Renal pelvis (tissue), 12 donors: Measurements from ENCODE around the gene FAM53C. TPM values are rescaled to one million over a fixed set of nuclear protein-coding genes. Genes with fewer than 3 reads are reported as not detected.
"Not testable (repeated sequence)": the region's sequence is repeated elsewhere in the genome, so short reads cannot be mapped to it uniquely, and the experiment has no call there.

Experiments used
- DNase-seq: peaks from one replicate; pipeline ENCODE4 v3.0.0-alpha.2; 2013
- long read RNA-seq, 16 experiments: transcript quantifications; one replicate each; lab custom pipeline, GENCODE V29; 2026
- polyA plus RNA-seq, 3 donors: library from polyadenylated mRNA; unstranded; fragments of 120-200 nt; gene quantifications; one replicate each; pipeline ENCODE4 v1.2.1, GENCODE V29; 2013; ENCODE audit not compliant: insufficient read length in 3 of 3

The FAM53C gene
- polyA plus RNA-seq = 10 to 100 TPM; 31.6 to 39.7 (median 35.3) TPM
- long read RNA-seq, donor 1, full-length matches to known transcripts = 2 of 2 reads
- long read RNA-seq, donor 1, partial matches to known transcripts = 0 of 2 reads
- long read RNA-seq, donor 1, other reads (novel, unspliced or antisense) = 0 of 2 reads
- long read RNA-seq, donor 2, full-length matches to known transcripts = 5 of 5 reads
- long read RNA-seq, donor 2, partial matches to known transcripts = 0 of 5 reads
- long read RNA-seq, donor 2, other reads (novel, unspliced or antisense) = 0 of 5 reads
- long read RNA-seq, donor 3, full-length matches to known transcripts = 3 of 3 reads
- long read RNA-seq, donor 3, partial matches to known transcripts = 0 of 3 reads
- long read RNA-seq, donor 3, other reads (novel, unspliced or antisense) = 0 of 3 reads
- long read RNA-seq, donor 4, full-length matches to known transcripts = 4 of 4 reads
- long read RNA-seq, donor 4, partial matches to known transcripts = 0 of 4 reads
- long read RNA-seq, donor 4, other reads (novel, unspliced or antisense) = 0 of 4 reads
- long read RNA-seq, donor 5, full-length matches to known transcripts = 2 of 2 reads
- long read RNA-seq, donor 5, partial matches to known transcripts = 0 of 2 reads
- long read RNA-seq, donor 5, other reads (novel, unspliced or antisense) = 0 of 2 reads
- long read RNA-seq, donor 6, full-length matches to known transcripts = 3 of 3 reads
- long read RNA-seq, donor 6, partial matches to known transcripts = 0 of 3 reads
- long read RNA-seq, donor 6, other reads (novel, unspliced or antisense) = 0 of 3 reads
- long read RNA-seq, donor 7, full-length matches to known transcripts = 4 of 17 reads
- long read RNA-seq, donor 7, partial matches to known transcripts = 13 of 17 reads
- long read RNA-seq, donor 7, other reads (novel, unspliced or antisense) = 0 of 17 reads
- long read RNA-seq, donor 8, full-length matches to known transcripts = 4 of 4 reads
- long read RNA-seq, donor 8, partial matches to known transcripts = 0 of 4 reads
- long read RNA-seq, donor 8, other reads (novel, unspliced or antisense) = 0 of 4 reads
- long read RNA-seq, donor 9, full-length matches to known transcripts = 7 of 14 reads
- long read RNA-seq, donor 9, partial matches to known transcripts = 7 of 14 reads
- long read RNA-seq, donor 9, other reads (novel, unspliced or antisense) = 0 of 14 reads
- long read RNA-seq, donor 10, full-length matches to known transcripts = 2 of 7 reads
- long read RNA-seq, donor 10, partial matches to known transcripts = 5 of 7 reads
- long read RNA-seq, donor 10, other reads (novel, unspliced or antisense) = 0 of 7 reads
- long read RNA-seq, donor 11, full-length matches to known transcripts = 4 of 4 reads
- long read RNA-seq, donor 11, partial matches to known transcripts = 0 of 4 reads
- long read RNA-seq, donor 11, other reads (novel, unspliced or antisense) = 0 of 4 reads
- long read RNA-seq, donor 12, full-length matches to known transcripts = 3 of 8 reads
- long read RNA-seq, donor 12, partial matches to known transcripts = 5 of 8 reads
- long read RNA-seq, donor 12, other reads (novel, unspliced or antisense) = 0 of 8 reads
- long read RNA-seq, donor 13, full-length matches to known transcripts = 1 of 1 reads
- long read RNA-seq, donor 13, partial matches to known transcripts = 0 of 1 reads
- long read RNA-seq, donor 13, other reads (novel, unspliced or antisense) = 0 of 1 reads
- long read RNA-seq, donor 14, full-length matches to known transcripts = 4 of 16 reads
- long read RNA-seq, donor 14, partial matches to known transcripts = 12 of 16 reads
- long read RNA-seq, donor 14, other reads (novel, unspliced or antisense) = 0 of 16 reads
- long read RNA-seq, donor 15, full-length matches to known transcripts = 5 of 5 reads
- long read RNA-seq, donor 15, partial matches to known transcripts = 0 of 5 reads
- long read RNA-seq, donor 15, other reads (novel, unspliced or antisense) = 0 of 5 reads
- long read RNA-seq, donor 16, full-length matches to known transcripts = 9 of 9 reads
- long read RNA-seq, donor 16, partial matches to known transcripts = 0 of 9 reads
- long read RNA-seq, donor 16, other reads (novel, unspliced or antisense) = 0 of 9 reads

DNA sequence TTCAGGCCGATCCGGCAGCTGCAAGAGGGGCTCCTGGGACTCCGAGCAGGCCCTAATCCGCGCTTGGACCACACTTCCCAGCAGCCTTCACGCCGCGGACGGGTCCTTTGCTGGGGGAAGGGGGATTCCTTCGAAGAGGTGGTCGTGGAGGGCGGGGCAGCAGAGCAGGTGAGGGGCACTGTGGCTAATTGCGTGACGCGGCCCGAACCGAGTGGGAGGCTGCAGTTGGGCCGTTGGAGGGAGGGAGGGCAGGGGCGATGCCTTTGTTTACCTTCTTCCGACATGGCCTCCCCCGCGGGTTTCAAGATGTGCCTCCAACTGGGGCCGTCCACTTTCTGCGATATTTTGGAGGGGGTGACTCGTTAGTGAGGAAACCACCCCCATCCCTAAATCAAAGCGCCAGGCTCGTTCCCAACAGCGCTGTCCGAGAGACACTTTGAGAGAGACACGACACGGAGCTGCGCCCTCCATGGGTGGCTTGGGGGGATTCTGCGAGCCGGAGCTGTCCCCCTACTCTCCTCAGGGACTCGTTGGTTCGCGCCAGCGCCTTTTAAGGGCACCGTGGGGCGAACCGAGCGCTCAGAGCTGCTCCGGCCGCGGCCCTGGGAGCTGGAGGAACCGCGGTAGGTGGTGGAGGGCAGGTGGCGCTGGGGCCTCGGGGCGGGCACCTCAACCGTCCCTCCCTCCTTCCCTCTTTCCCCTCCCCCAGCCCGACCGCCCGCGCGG is at the start of gene FAM53C:
Gene FAM53C (plus strand): TSS at position 582 of the 726 bp plus-strand sequence. CDS start 3,070 bp downstream, outside the sequence.
- peak; percentile 94 for DNase-seq

DNA sequence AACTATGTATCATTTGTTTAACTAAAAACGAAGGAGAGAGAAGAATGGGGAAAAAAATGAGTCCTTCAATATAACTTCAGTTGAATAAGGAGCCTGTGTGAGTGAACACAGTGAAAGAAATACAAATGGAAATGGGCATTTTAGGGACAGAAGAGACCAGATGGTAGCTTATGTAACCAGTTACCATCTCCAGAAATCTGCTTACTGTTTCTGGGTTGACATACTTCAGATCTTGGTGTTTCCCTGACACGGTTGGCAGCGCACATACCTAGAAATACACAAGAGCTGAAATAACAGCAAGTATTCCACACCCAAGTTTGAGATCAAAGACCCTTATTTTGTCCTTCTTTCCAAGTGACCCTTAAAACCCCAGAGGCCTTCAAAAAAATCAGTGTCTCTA is 48.8 kb upstream of the FAM53C start:
- DNase-seq = no peak

DNA sequence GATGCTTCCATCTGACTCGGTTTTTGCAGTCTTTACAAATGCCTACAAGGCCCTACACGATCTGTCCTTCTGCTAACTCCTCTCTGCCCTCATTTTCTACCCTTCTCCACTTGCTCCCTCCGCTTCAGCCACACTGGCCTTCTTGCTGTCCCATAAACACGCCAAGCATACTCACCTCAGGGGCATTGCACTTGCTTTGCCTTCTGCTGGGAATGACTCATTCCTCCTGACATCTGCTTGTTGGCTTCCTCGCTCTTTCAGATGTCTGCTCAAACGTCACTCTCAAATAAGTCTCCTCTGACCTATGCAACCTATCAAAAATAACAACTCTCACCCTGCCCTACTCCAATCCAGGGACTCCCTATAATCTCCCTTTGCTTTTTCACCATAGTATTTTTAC is 34.7 kb upstream of the FAM53C start:
- no peak for DNase-seq

DNA sequence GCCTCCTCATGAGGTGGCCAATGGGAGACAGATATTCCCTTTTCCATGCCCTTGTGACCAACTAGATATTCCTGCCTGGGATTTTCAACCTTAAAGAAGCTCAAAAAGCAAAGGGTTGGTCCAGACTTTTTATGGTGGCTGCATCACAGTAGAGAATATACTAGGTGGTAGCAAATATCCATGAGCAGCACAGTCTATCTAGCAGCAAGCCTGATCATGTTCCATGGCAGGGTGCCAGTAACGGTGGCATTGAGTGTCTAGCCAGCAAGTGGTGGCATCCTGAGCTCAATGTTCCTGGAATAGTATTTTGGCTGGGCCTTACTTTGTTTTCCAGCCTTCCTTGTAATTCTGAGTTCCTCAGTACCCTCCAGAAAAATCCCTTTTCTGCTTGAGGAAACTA is 32.3 kb upstream of the FAM53C start:
- DNase-seq = no peak

DNA sequence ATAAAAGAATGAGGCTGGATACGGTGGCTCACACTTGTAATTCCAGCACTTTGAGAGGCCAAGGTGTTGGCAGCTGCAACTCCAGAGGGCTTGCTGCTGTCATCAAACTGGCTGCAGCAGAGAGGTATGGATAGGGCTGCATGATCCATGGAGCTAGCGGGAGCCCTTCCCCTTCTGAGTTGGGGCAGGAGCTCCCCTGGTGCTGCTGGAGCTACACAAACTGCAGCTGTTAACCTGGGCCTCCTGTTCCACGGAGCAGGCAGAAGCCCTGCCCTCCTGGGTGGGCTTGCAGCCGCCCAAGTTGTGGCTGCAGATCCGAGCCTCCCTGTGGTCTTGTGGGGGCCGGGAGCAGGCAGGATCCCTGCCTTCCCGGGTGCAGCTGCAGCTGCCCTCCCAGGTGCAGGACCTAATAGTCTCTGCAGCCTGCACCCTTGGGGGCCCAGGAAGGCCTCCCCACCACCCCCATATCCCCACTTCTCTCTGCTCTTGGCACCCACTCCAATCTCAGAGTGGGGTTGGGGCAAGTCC is 22.3 kb upstream of the FAM53C start:
- no peak for DNase-seq

DNA sequence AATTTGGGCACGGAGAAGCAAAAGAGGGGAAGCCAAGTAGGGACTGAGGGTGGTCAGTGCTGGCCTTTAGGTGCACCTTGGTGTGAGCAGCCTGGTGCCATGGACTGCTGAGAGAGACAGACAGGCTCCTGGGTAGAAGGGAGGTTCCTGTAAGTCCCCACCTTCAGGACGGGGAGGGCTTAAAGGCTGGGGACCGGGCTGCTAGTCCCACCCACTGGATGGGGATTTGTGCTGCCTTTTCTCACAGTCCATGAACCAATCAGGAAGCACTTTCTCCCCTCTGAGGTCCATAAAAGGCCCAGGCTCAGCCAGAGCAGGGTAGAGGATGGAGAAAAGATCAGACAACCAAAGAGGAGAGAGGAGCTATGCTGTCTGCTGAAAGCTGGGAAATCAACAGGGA is 21.7 kb upstream of the FAM53C start:
- DNase-seq = no peak

DNA sequence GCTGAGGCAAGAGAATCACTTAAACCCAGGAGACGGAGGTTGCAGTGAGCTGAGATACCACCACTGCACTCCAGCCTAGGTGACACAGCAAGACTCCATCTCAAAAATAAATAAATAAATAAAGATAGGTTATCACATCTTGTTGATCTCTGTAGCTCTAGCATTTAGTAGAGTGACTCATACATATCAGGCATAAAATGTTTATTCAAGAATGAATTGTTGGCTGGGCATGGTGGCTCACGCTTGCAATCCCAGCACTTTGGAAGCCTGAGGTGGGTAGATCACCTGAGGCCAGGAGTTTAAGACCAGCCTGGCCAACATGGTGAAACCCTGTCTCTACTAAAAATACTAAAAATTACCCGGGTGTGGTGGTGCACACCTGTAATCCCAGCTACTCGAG is 19.9 kb upstream of the FAM53C start:
- not testable (repeated sequence) for DNase-seq

DNA sequence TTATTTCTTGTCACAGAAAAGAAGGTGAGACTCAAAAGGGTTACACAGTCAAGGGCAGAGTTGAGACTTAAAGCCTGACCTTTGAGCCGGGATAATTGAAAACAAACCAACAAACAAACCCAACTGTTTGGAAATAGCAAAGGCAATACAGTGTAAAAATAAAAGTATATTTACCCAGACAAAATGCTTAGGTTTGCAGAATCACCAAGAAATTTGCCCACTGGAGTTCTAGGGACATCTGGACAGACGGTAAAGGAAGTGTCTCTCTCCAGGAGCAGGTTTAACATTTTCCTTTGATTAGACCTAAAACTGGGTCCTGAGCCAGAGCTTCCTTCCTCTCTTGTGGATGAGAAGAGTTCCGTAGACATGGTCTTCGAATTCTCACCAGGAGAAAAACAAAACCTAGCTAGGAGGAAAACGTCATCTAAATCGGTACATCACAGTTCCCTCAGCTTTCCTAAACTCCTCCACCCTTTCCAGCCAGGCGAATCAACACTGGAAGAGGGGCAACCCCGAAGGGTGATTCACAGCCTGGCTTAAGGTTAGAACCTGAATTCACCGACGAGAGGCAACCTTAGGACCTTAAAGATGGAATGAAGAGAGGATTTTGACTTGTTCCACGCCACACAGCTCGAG is 7.1 kb upstream of the FAM53C start:
- DNase-seq = no peak

DNA sequence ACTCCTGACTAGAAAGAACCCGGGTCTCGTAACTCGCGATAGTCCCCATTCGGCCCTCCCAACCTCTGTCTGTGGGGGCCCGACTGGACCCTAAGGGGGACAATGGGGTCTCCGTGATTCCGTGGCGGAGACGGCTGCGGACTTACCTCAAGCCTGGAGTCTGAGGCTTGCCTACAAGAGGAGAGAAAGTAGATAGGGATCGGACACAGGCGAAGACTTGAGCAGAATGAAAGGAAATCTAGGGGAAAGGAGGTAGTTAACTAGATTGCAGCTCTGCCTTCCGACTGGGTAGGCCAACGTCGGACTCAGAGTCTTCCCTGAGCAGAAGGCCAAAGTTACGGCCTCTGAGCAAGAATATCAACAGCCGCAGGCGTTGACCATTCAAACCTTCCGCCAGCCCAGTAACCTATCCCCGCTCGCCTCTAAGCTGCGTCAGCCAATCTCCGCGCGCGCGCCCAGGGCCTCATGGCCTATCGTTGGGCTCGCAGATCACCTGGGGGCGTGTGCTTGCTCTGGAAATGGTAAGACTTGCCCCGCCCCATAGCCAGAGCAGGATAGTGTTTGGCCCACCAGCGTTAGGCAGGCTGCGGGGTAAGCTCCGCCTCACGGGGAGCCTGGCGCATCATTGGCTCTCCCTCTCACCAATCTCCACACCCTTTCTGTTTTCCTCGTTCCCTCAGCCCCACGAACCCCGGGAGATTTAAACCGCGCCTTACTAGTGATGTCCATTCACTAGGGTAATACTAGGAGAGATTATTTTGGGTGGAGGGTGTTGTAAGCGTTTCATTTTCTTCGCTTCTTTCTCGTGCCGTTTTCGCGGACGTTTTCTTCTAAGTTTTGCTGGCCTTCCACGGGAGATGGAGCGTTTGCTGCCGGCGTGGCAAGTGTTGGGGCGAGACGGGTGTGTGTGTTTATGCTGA is 6.4 kb upstream of the FAM53C start, which contains the start of gene CDC25C:
Gene CDC25C (minus strand): TSS at position 356 of the 920 bp plus-strand sequence. CDS start 624 bp downstream, outside the sequence.
- peak; percentile 100 for DNase-seq

DNA sequence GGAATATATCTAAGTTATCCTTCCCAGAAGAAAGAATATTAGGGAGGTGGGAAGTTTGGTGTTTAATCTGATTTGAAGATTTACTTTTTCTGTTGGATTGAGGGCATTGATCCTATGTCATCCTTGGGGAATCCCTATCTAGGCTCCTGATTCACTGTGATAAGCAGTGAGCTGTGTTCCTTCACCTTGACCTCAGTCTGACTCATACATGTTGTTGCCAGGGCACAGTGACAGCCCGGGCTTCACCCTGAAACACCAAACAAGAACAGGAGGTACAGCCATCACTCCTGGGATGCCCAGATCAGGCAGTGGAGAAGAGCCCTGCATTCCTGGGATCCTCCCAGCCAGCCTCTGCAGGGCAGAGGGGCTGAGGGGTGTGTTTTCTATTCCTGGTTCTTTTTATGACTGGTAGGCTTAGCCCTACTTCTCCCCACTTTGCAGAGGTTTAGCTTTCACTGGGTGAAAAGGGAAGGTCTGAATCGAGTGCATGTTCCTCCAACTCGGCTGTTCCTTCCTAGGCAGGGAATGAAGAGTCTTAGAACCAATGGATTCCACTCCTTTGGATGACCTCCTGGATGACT is 3.1 kb upstream of the FAM53C start:
- DNase-seq = no peak

DNA sequence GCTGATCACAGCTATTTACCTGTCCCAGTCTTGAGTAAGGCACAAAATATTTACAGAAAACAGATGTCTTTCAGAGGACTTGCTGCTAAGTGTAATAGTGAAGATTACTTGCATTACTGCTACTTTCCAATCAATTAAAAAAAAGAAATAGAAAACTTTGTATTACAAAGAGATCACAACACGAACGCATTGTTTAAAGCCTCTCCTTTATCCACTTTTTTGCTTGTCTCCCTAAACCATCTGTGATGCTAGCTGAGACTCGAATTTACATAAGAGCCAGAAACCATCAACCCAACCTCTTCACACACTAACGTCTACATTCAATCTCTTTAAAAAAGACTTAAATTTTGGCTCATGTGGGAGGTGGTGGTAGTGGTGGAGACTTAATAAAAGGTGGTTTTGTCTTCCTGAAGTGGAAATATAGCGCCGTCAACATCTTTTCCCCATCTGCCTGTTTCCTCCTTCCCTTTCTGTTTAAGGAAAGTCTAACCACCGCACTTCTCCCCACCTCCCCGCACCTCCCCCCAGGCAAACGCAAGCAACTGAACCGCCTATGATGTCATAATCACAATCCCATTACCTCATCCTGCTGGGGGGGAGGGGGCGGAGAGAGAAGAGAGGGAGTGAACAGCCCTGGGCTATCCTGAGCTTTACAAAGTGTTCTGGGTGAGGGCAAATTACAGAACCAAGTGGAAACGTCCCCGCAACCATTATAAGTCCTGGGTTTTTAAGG is 948 bp upstream of the FAM53C start:
- DNase-seq = peak; percentile 87

DNA sequence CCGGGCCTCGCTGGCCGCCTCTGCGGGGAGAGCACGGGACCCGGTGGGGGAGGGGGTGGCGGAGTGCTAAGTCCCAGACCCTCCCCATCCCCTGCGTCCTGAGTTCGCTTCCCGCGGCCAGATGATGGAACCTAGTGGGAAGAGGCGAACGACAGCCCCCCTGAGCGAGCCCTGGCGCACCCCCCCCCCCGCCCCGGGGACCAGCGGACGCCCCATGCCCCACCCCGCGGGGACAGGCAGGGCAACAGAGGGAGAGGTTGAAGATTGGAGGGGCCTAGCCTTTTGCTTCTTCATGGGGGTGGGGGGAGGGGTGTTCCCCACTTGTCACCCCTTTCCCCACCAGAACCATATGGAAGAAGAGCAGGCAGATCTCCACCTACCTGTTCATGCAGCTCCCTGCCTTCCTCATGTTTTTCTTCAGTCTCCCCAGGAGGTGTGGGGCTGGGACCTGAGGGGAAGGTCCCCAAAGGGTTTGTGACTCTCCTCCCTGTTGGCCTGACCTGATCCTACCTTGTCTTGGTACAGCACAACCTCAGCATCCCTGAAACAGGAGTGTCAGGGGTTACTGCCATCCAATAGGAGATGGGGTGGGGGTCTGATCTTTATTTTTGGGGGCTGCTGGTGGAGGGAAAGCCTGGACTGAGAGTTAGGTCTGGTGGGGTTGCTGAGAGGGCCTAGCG is 485 bp downstream of the FAM53C start:
- DNase-seq = no peak

DNA sequence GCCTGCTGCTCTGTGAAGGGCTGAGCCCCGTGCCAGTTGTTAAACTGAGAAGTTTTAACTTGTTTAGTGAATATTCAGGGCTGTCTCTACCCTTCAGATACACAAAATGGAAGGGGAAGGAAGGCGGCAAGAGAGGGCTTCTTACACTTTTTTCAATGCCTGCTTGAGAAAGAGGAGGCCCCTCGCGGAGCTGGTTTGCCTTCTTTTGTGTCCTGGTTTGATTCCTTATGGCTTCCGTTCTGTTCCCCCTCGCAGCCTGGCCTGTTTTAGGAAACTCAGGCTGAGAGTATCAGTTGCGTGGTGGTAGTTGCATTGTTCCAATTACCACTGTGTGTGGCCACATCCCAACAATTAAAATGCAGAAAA is 1.0 kb downstream of the FAM53C start:
- DNase-seq = no peak

DNA sequence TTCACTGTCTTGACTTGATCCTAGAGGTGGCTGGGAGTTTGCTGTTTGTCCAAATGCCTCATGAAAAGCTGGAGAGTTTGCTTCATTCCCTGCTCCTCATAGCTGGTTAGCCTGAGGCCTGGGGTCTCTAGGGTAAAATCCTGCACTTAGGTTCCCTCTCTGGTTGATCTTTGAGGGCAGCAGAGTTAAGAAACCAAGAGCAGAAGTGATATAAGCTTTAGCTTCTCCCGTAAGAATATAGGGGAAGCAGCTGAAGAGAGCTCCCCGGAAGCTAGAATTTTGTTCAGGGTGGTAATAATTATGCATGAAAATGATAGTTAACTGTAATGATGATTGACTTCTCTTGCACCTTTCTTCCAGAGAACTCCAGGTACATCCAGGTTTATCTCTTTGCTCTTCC is 1.4 kb downstream of the FAM53C start:
- no peak for DNase-seq

DNA sequence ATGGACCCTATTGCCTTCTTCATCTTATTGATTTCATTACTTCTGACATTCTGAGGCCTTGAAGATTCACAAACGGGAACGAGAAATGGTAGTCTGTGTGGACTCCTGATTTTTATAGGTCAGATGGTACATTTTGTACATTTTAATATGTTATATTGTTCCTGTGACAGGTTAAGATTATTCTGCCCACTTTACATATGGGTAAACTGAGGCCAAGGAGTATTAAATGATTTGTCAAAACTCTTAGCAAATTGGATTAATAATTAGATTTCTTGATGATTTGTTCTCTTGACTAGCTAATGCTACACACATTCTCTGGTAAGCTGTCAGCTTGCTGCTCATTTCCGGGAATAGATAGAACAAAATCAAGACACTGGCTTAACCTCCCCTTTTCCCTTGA is 1.9 kb downstream of the FAM53C start:
- no peak for DNase-seq
